ENCODE results near the gene STARD10.

DNA sequence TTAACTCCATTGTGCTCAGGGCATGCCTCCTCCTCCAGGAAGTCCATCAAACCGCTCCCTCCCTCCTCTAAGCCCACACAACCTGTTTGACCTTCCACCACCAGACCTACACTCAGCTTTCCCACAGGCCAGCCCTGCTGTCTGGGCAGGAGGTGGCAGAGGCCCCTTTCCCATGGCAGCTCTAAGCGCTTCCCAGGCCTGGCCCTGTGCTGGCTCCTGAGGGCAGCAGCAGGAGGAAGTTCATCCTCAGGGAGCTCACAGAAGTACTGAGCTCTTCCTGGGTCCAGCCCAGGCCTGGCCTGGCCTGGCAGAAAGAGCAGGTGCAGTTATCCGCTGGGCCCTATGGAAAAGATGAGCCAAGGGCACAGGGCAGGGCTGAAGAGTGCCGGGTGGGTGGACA lies 73.1 kb downstream of the STARD10 start:
- TF ChIP-seq POLR2A (IDR thresholded peaks at IDR 0.05; ENCODE audit: low read length) = no peak
- TF ChIP-seq, protein P1, sequence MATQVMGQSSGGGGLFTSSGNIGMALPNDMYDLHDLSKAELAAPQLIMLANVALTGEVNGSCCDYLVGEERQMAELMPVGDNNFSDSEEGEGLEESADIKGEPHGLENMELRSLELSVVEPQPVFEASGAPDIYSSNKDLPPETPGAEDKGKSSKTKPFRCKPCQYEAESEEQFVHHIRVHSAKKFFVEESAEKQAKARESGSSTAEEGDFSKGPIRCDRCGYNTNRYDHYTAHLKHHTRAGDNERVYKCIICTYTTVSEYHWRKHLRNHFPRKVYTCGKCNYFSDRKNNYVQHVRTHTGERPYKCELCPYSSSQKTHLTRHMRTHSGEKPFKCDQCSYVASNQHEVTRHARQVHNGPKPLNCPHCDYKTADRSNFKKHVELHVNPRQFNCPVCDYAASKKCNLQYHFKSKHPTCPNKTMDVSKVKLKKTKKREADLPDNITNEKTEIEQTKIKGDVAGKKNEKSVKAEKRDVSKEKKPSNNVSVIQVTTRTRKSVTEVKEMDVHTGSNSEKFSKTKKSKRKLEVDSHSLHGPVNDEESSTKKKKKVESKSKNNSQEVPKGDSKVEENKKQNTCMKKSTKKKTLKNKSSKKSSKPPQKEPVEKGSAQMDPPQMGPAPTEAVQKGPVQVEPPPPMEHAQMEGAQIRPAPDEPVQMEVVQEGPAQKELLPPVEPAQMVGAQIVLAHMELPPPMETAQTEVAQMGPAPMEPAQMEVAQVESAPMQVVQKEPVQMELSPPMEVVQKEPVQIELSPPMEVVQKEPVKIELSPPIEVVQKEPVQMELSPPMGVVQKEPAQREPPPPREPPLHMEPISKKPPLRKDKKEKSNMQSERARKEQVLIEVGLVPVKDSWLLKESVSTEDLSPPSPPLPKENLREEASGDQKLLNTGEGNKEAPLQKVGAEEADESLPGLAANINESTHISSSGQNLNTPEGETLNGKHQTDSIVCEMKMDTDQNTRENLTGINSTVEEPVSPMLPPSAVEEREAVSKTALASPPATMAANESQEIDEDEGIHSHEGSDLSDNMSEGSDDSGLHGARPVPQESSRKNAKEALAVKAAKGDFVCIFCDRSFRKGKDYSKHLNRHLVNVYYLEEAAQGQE (IDR thresholded peaks at IDR 0.05) = no peak
- no peak for TF ChIP-seq SMC3 (IDR thresholded peaks at IDR 0.05)
- TF ChIP-seq, protein P2, sequence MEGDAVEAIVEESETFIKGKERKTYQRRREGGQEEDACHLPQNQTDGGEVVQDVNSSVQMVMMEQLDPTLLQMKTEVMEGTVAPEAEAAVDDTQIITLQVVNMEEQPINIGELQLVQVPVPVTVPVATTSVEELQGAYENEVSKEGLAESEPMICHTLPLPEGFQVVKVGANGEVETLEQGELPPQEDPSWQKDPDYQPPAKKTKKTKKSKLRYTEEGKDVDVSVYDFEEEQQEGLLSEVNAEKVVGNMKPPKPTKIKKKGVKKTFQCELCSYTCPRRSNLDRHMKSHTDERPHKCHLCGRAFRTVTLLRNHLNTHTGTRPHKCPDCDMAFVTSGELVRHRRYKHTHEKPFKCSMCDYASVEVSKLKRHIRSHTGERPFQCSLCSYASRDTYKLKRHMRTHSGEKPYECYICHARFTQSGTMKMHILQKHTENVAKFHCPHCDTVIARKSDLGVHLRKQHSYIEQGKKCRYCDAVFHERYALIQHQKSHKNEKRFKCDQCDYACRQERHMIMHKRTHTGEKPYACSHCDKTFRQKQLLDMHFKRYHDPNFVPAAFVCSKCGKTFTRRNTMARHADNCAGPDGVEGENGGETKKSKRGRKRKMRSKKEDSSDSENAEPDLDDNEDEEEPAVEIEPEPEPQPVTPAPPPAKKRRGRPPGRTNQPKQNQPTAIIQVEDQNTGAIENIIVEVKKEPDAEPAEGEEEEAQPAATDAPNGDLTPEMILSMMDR (IDR thresholded peaks at IDR 0.05) = no peak
